Subcutaneous abdominal adipose tissue (tissue), 5 donors: Measurements from ENCODE around the gene TXNL4B.
"Not testable (repeated sequence)": the region's sequence is repeated elsewhere in the genome, so short reads cannot be mapped to it uniquely, and the experiment has no call there.

Source experiments
- H3K27ac ChIP-seq: one replicate; pipeline ENCODE4 v1.7.0; 2013; ENCODE audit warnings: low read depth, mild to moderate bottlenecking, inconsistent platforms, low read length, moderate library complexity
- H3K27me3 ChIP-seq, 5 donors: one replicate each; pipeline ENCODE4 v1.7.0; 2013; ENCODE audit warnings: low read length in 5 of 5, inconsistent platforms in 1 of 5; ENCODE audit not compliant: control insufficient read depth in 5 of 5, insufficient read depth in 4 of 5
- H3K36me3 ChIP-seq, 5 donors: one replicate each; pipeline ENCODE4 v1.7.0; 2013; ENCODE audit warnings: low read length in 5 of 5; ENCODE audit not compliant: control insufficient read depth in 5 of 5, insufficient read depth in 5 of 5
- H3K4me1 ChIP-seq, 5 donors: one replicate each; pipeline ENCODE4 v1.7.0; 2013; ENCODE audit warnings: low read length in 5 of 5, mild to moderate bottlenecking in 3 of 5, moderate library complexity in 1 of 5; ENCODE audit not compliant: control insufficient read depth in 5 of 5, insufficient read depth in 5 of 5
- H3K4me3 ChIP-seq, 5 donors: one replicate each; pipeline ENCODE4 v1.7.0; 2013; ENCODE audit warnings: low read length in 5 of 5, low read depth in 1 of 5
- H3K9ac ChIP-seq, 5 donors: one replicate each; pipeline ENCODE4 v1.7.0; 2013; ENCODE audit warnings: low read length in 5 of 5, mild to moderate bottlenecking in 4 of 5, moderate library complexity in 3 of 5
- H3K9me3 ChIP-seq, 5 donors: one replicate each; pipeline ENCODE4 v1.7.0; 2013; ENCODE audit warnings: low read length in 5 of 5; ENCODE audit not compliant: control insufficient read depth in 5 of 5
- donor health status: healthy.
- donor health status: healthy.
- donor health status: healthy.
- donor health status: healthy.
- donor health status: healthy.

Gene TXNL4B

DNA sequence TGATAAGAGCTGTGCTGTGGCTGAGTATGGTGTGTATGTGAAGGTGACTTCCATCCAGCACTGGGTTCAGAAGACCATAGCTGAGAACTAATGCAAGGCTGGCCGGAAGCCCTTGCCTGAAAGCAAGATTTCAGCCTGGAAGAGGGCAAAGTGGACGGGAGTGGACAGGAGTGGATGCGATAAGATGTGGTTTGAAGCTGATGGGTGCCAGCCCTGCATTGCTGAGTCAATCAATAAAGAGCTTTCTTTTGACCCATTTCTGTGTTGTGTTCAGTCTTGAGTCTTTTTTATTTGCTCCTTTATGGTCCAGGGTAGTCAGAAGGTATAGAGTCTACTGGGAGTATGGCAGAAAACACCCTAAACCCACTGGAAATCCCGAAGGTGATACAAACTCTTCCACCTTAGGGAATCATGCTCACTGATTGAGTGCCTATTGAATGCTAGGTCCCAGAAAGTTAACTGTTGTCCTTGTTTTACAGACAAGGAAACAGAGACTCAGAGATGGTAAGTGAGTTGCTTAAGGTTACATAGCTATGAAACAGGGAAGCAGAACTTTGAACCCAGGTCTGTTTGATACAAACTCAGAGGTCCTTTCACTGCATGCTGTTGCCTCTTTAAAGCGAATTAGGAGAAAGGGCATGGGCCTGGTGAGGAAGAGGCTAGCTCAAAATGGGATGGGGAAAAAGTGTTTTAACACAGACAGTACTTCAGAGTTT is 16.3 kb downstream of the TXNL4B start:
- Histone ChIP-seq H3K4me1 (peaks cover 2 to 20% (median 12%) of the 10 kb centered on the region in 5 donors), H3K36me3 (peaks cover 0 to 15% (median 4%) of the 10 kb centered on the region in 5 donors)
- not testable (repeated sequence) for H3K27ac ChIP-seq, H3K27me3 ChIP-seq, H3K9me3 ChIP-seq, H3K4me3 ChIP-seq, H3K9ac ChIP-seq

GRCh38 chr16:72075067-72075466 is 18.4 kb downstream of the TXNL4B start:
- Histone ChIP-seq H3K4me1 (peaks cover 2 to 20% (median 12%) of the 10 kb centered on the region in 5 donors), H3K36me3 (peaks cover 0 to 16% (median 4%) of the 10 kb centered on the region in 5 donors)
- H3K27ac ChIP-seq, H3K9ac ChIP-seq, H3K27me3 ChIP-seq, H3K4me3 ChIP-seq, H3K9me3 ChIP-seq: not testable (repeated sequence)

- Histone ChIP-seq H3K4me3 (no peak overlapping the region), H3K27ac (no peak overlapping the region), H3K4me1 (peaks cover 2 to 20% (median 12%) of the 10 kb centered on the region in 5 donors), H3K9me3 (no peaks in the 10 kb centered on the region), H3K27me3 (no peaks in the 10 kb centered on the region), H3K36me3 (peaks cover 0 to 16% (median 4%) of the 10 kb centered on the region in 5 donors), H3K9ac (no peak overlapping the region)
These were observed 19.7 kb downstream of the TXNL4B start for GRCh38 chr16:72073560-72074230.

- H3K27me3 ChIP-seq = no peaks in the 10 kb centered on the region
- H3K4me1 ChIP-seq = peaks cover 2 to 20% (median 12%) of the 10 kb centered on the region in 5 donors
- no peak overlapping the region for H3K9ac ChIP-seq
- H3K36me3 ChIP-seq = peaks cover 0 to 15% (median 4%) of the 10 kb centered on the region in 5 donors
- no peaks in the 10 kb centered on the region for H3K9me3 ChIP-seq
- H3K4me3 ChIP-seq = no peak overlapping the region
- no peak overlapping the region for H3K27ac ChIP-seq
These were observed 20.7 kb downstream of the TXNL4B start for GRCh38 chr16:72072514-72073342.

DNA sequence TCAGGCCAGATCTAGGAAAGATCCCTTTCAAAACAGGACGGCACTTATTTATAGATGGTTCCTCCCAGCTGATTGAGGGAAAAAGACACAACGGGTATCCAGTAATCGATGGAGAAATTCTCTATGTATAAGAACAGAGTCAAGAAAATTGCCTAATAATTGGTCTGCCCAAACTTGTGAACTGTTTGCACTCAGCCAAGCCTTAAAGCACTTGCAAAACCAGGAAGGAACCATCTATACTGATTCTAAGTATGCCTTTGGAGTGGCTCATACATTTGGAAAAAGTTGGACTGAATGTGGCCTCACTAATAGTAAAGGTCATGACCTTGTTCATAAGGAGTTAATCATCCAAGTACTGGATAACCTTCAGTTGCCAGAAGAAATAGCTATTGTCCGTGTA is 24.5 kb downstream of the TXNL4B start:
- Histone ChIP-seq H3K36me3 (peaks cover 0 to 5% (median 0%) of the 10 kb centered on the region in 5 donors), H3K27ac (no peak overlapping the region), H3K9me3 (no peaks in the 10 kb centered on the region), H3K4me3 (no peak overlapping the region), H3K27me3 (no peaks in the 10 kb centered on the region), H3K9ac (no peak overlapping the region), H3K4me1 (peaks cover under 1 to 12% (median 7%) of the 10 kb centered on the region in 5 donors)

DNA sequence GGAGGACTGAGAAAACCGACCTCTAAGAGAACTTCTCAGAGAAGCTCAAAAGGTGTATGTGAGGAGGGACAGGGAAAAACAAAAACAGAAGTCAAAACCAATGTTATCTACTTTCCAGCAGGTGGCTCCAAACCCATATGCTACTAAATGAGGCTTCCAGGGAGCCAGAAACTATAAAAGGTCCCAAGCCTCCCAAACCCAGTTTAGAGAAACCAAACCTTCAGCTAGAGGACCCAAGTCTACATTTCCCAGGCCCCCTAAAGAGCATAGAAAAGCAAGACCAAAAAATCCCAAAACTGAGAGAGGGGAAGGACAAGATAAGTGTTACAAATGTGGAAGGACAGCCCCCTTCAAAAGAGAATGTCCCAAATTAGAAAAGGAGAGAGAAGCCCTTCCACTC is 26.7 kb downstream of the TXNL4B start:
- no peaks in the 10 kb centered on the region for H3K27me3 ChIP-seq
- H3K36me3 ChIP-seq = peaks cover 0 to 5% (median 0%) of the 10 kb centered on the region in 5 donors
- H3K9me3 ChIP-seq = no peaks in the 10 kb centered on the region
- no peak overlapping the region for H3K4me3 ChIP-seq
- H3K4me1 ChIP-seq = no peaks in the 10 kb centered on the region
- H3K9ac ChIP-seq = no peak overlapping the region
- H3K27ac ChIP-seq = no peak overlapping the region

DNA sequence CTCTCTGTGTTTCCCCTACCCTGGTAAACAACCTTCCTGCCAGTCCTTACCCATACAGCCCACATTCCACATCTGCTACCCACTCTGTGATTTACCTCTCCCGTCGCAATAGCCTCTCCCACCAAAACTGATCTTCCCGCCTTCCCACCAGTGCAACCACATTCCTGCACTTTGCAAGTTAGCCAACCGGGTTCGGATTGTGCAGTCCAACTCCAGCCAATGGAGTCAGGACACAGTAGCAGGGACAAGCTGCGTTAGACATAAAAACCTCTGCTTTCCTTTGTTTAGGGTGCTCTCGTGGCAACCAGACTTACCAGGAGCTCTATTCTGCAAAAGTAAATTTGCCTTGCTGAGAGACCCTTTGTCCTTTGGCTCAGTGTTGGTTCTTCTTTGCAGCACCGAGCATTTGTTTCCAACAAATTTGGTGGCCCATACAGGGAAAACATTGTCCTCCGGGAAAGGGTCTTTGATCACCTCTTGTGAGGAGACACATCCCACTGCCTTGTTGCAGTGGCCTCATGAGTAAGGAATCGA is 29.0 kb downstream of the TXNL4B start:
- Histone ChIP-seq H3K4me1 (no peaks in the 10 kb centered on the region), H3K36me3 (peaks cover 0 to 3% (median 0%) of the 10 kb centered on the region in 5 donors), H3K27ac (no peak overlapping the region), H3K27me3 (no peaks in the 10 kb centered on the region), H3K9me3 (no peaks in the 10 kb centered on the region), H3K9ac (no peak overlapping the region), H3K4me3 (no peak overlapping the region)

- no peaks in the 10 kb centered on the region for H3K4me1 ChIP-seq
These were observed 31.9 kb downstream of the TXNL4B start for GRCh38 chr16:72061564-72061963.

DNA sequence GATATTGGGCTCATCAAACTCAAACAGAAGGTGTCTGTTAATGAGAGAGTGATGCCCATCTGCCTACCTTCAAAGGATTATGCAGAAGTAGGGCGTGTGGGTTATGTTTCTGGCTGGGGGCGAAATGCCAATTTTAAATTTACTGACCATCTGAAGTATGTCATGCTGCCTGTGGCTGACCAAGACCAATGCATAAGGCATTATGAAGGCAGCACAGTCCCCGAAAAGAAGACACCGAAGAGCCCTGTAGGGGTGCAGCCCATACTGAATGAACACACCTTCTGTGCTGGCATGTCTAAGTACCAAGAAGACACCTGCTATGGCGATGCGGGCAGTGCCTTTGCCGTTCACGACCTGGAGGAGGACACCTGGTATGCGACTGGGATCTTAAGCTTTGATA is 33.0 kb downstream of the TXNL4B start:
- Histone ChIP-seq H3K27ac (no peak overlapping the region), H3K9me3 (no peaks in the 10 kb centered on the region)

More at GRCh38 chr16:72061564-72061963, 31.9 kb downstream of the TXNL4B start:
- no peak overlapping the region for H3K27ac ChIP-seq
- no peak overlapping the region for H3K9ac ChIP-seq
- H3K36me3 ChIP-seq = peaks cover 0 to 3% (median 0%) of the 10 kb centered on the region in 5 donors
- H3K4me3 ChIP-seq = no peak overlapping the region
- no peaks in the 10 kb centered on the region for H3K27me3 ChIP-seq
- H3K9me3 ChIP-seq = no peaks in the 10 kb centered on the region

More for the DNA sequence above, 33.0 kb downstream of the TXNL4B start:
- no peaks in the 10 kb centered on the region for H3K27me3 ChIP-seq
- no peak overlapping the region for H3K4me3 ChIP-seq
- no peaks in the 10 kb centered on the region for H3K4me1 ChIP-seq
- H3K36me3 ChIP-seq = peaks cover 0 to 3% (median 0%) of the 10 kb centered on the region in 5 donors
- H3K9ac ChIP-seq = no peak overlapping the region
